Measurements from ENCODE around the gene UGGT2.

- TF ChIP-seq CTCF (IDR thresholded peaks at IDR 0.05) = no peak
- TF ChIP-seq POLR2A (IDR thresholded peaks at IDR 0.05) = no peak
Measured at GRCh38 chr13:96086736-96087135, 33.5 kb upstream of the UGGT2 start.

Measured in Peyer's patch (tissue), 4 donors.